ENCODE measurements around the gene TRAPPC12.
"Not testable (repeated sequence)": the region's sequence is repeated elsewhere in the genome, so short reads cannot be mapped to it uniquely, and the experiment has no call there.

The TRAPPC12 gene

DNA sequence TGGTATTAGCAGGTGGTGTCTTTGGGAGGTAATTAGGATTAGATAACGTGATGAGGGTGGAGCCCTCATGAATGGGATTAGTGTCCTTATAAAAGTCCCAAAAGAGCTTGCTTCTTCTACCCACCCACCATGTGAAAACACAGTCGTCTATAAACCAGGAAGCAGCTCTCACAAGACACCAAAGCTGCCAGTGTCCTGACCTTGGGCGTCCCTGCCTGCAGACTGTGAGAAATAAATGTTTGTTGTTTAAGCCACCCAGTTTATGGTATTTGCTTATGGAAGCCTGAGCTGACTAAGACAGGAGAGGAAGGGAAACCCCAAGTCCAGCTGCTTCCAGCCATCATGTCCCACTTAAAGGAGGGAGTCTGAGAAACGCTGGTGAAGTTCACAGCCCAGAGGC, 126.3 kb downstream of the TRAPPC12 start:
- DNase-seq (ENCODE audit: low read depth, low spot score), result no peak

DNA sequence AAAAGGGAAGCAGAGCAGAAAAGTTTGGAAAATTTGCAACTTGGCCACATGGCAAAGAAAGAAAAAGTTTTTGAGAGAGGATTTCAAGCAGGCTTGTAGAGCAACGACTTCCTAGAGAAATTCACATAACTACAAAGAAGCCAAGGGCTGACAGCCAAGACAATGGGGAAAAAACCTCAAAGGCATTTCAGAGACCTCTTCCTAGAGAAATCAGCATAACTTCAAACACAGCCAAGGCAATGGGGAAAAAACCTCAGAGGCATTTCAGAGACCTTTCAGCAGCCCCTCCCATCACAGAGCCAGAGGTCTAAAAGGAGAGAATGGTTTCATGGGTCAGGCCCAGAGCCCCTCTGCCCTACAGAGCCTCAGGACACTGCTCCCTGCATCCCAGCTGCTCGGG, 132.6 kb downstream of the TRAPPC12 start:
- DNase-seq (ENCODE audit: low read depth, low spot score), result no peak

DNA sequence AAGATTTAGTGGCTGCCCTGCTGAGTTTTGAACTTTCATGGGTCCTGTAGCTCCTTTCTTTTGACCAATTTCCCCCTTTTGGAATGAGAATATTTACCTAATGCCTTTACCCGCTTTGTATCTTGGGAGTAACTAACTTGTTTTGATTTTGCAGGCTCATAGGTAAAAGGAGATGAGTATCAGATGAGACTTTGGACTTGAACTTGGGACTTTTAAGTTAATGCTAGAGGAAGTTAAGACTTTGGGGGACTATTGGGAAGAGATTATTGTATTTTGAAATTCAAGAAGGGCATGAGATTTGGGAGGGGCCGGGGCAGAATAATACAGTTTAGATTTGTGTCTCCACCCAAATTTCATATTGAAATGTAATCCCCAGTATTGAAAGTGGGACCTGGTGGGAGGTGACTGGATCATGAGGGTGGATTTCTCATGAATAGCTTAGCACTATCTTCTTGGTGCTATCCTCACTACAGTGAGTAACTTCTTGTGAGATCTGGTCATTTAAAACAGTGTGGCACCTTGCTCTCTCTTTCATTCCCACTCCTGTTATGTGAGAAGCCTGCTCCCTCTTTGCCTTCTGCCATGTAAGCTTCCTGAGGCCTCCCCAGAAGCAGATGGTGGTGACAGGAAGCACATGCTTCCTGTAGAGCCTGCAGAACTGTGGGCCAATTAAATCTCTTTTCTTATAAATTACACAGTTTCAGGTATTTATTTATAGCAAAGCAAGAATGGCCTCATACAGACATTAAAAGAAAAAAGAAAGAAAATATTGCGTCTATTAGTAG, 133.7 kb downstream of the TRAPPC12 start:
- DNase-seq (ENCODE audit: low read depth, low spot score), result no peak

DNA sequence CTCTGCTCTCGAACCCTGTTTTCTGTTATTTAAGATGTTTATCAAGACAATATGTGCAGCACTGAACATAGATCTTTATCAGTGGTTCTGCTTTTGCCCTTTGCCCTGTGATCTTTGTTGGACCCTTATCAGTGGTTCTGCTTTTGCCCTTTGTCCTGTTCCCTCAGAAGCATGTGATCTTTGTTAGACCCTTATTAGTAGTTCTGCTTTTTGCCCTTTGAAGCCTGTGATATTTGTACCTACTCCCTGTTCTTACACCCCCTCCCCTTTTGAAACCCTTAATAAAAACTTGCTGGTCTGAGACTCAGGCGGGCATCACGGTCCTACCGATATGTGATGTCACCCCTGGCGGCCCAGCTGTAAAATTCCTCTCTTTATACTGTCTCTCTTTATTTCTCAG, 135.9 kb downstream of the TRAPPC12 start:
- DNase-seq (ENCODE audit: low read depth, low spot score), result not testable (repeated sequence)

DNA sequence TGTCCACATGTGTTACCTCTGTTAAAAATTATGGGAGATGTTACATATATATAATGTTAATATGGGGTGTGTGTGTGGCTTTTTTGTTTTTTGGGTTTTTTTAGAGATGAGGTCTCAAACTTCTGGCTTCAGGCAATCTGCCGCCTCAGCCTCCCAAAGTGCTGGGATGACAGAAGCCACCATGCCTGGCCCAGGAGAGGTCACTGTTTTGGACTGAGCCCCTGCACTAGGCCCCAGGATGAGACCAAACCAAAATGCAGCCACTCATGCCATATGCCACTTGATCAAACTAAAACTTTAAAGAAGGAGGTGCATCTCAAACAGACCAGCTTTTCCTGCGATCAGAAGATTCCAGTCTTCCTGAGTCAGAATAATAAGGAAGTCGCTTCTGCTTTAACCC, 137.3 kb downstream of the TRAPPC12 start:
- DNase-seq (ENCODE audit: low read depth, low spot score), result no peak

DNA sequence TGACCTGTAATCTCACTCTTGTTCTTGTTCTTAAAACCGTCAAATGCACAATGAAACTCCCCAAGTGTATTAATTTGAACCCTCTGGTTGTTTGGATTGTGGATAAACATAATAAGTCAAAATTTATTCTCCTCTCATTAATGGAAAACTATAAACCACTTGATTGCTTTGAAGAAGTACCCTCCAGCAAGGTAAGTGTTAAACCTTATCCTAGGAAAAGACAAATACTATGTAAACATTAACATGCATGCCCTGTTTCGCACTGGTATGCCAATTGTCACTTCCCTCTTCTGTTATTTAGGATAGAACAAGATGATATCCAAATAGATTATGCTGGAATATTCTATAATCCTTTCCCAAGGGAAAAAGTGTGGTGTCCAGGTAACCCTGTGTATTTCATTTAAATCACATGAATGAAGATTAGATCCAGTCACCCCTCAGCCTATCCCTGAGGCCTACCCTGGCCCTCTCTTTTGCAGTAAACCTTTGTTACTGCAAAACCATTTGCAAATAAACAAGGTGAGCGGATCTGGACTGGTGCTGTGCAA, 138.5 kb downstream of the TRAPPC12 start:
- DNase-seq (ENCODE audit: low read depth, low spot score), result no peak

DNA sequence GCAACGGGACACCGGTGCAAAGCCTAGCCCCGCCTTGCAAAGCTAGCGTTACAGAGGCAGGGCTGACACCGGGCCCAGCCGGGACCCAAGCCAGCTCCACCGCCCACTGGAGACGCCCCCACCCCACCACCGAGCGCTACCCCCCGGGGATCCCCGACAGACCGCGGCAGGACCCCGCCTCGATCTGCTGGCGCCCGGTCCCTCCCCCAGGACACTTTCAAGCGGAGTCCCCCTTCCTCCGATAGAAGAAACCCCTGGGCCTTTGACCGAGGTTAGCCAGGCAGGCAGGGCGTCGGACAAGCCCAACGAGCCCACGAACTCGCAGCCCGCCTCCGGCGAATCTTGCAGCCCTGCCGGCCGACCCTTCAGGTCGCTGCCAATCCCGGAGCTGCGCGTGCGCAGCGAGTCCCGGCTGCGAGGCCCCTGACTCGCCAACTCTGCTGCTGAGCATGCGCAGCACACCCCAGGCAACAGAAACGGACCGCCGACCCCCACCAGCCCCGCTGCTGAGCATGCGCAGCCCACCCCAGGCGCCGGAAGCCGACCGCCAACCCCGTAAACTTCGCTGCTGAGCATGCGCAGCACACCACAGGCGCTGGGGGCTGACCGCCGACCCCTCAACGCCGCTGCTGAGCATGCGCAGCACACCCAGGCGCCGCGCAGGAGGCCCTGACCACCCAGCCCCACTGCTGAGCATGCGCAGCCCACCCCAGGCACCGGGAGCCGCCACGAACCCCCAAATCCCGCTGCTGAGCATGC, 139.2 kb downstream of the TRAPPC12 start:
- peak; percentile 93 for DNase-seq (ENCODE audit: low read depth, low spot score)

DNA sequence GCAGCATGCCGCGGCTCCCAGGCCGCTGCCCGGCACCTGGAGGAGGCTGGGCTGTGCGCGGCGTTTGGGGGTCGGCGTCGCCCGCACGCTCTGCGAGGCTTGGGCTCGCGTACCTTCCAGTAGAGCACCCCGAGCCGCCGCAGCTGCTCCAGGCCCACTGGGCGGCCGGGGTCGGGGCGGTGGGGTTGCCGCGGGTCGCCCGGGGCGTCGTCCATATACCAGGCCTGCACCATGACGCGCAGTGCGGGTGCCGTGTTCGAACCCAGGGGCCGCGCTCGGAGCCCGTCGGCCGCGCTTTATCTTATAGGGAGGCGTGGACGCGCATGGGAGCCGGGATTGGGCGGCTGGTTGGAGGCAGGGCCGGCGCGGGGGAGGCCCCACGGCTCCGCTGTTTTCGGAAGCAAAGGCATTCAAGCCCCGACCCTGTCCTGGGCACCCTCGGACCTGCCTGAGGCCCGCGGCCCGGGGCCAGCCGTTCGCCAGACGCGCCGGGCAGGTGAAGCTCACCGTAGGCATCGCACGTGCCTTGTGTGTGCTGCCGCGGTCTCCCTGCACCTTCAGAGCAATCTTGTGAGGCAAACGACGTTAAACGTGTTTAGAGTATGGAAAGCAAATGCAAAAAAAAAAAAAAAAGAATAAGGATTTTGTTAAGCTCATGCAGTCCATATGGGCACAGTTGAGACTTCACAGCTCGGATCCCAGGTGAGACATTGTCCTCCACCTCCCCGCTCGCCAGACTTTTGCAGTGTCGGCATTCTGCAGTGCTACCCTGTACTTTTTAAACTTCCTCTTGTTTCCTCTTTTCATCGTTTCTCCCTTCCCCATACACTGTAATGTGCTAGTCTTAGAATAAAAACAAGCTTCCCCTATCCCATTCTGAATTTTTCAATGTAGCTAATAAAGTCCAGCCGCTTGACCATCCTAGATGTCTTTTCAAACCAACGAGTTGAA, 140.0 kb downstream of the TRAPPC12 start, which contains the start of gene ADI1:
Gene ADI1 (minus strand): TSS at position 277 of the 951 bp plus-strand sequence. CDS start 44 bp downstream, at position 233.
- no peak for DNase-seq (ENCODE audit: low read depth, low spot score)

DNA sequence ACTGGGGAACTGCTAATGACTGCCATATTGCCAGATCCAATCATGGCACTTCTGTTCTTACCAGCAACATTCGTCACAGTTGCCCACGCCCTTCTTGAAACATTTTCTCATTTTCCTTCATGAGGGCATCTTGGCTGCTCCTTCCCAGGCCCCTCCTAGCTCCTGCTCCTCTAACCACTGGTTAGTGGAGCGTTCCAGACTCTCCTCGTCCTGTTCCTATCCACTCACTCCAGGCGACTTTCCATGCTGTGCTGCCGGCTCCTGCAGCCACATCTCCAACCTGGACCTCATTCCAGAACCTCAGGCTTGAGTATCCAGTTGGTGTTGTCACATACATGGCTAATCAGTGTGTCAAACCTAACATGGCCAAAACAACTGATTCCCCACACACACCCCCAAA, 141.1 kb downstream of the TRAPPC12 start:
- no peak for DNase-seq (ENCODE audit: low read depth, low spot score)

DNA sequence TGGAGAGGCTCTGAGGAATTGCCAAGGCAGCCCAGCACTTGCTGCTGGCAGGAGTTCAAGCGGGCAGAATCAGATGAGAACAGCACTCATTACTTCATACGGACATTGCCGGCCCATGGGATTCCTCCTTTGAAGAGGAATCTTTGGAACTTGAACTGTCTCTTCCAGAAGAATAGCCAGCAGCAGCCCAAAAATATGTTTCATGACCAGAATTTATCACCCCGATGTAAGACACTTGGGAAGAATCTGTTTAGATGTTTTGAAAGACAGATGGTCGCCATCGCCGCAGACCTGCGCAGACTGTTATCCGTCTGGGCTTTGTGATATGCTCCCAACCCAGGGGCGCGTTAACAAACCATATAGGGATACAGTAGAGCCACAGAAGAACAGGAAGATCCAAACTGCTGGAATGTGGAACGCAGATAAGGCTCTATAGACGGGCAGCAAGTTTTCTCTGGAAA, 143.5 kb downstream of the TRAPPC12 start:
- DNase-seq (ENCODE audit: low read depth, low spot score), result no peak

DNA sequence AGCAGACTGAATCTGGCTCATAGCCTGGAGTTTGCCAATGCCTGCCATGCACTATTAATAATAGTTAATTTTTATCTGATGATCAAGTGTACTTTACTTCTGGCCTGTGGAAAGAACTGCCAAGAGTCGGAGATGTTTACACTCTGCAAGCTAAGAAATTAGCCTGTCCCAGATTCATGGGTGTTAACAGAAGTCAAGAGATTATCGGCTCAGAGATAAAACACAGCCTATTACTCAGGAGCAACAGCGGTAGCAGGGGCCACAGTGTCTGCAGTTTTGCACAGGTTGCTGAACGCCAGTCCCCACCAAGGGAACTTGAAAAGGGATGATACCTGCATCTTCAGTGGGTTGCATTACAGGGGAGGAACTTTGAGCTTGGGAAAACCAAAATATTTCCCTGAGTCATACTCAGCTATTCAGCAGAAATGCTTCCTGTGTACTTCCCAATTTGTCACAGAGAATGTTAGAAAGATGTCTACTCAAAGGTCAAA, 144.1 kb downstream of the TRAPPC12 start:
- DNase-seq (ENCODE audit: low read depth, low spot score), result no peak

DNA sequence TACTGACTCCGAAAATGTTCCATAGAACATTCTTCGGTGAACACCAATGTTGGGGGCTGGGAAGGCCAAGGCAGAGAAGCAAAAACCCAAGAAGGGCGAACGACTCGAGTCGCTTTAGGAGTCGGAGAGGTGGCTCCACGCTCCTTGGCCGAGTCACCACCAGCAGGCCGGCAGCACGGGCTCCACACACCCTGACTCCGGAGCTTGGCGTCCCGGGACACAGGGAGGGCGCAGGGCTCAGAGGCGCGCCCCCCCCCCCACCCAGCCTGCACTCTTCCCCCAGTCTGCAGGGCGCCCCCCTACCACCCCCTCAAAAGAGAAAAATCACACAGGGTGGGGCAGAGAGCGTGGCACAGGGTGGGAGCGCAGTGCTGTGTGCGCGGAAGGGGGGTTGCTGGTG, 147.4 kb downstream of the TRAPPC12 start:
- no peak for DNase-seq (ENCODE audit: low read depth, low spot score)

DNA sequence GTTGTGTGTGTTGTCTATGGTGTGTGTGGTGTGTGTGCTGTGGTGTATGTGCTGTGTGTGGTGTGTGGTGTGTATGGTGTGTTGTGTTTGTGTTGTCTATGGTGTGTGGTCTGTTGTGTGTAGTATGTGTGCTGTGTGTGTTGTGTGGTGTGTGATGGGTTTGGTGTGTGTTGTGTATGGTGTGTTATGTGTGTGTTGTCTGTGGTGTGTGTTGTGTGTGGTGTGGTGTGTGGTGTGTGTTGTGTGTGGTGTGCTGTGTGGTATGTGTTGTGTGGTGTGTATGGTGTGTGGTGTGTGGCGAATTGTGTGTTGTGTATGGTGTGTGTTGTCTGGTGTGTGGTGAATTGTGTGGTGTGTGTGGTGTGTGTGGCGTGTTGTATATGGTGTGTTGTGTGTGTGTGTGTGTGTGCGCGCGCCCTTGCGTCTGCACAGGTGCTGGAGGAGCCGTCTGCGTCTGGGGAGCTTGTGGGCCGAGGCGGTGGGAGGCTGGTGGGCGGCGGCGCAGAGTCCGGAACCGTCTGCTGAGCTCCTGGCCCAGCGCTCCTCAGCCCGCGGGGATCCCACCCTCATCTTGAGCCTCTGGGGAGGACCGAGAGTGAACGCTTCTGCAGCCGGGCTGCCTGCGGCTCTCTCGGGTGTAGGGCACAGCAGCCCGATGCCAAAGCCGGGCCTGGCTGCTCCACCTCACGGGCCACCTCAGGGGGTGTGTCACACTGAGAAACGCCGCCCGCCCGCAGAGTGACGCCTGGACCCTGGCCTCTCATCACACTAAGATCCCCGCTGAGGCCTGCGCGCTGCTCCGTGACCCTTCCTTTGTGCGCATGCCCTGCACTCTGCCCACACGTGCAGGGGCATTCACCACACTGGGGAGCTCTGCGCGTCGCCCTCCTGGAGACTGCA, 148.6 kb downstream of the TRAPPC12 start:
- no peak for DNase-seq (ENCODE audit: low read depth, low spot score)

All from brain pericyte (primary cell).